PC-9 (cell line): ENCODE measurements around the gene INS.

Source experiments
- CTCF ChIP-seq: fragments of 200-600 bp; sonication (generic); conservative IDR thresholded peaks from 2 replicates; pipeline ENCODE4 v1.6.1; 2017; ENCODE audit warnings: mixed run types, antibody characterized with exemption, mild to moderate bottlenecking, moderate library complexity
- EZH2 ChIP-seq: fragments of 200-600 bp; sonication (generic); IDR thresholded peaks from 2 replicates; pipeline ENCODE4 v1.8.0; 2017; ENCODE audit warnings: antibody characterized with exemption, low read depth

- TF ChIP-seq CTCF (no peak), EZH2 (no peak)
Observed at GRCh38 chr11:2205981-2206690, 45.1 kb upstream of the INS start.
